ENCODE data around the gene SLC2A9.

DNA sequence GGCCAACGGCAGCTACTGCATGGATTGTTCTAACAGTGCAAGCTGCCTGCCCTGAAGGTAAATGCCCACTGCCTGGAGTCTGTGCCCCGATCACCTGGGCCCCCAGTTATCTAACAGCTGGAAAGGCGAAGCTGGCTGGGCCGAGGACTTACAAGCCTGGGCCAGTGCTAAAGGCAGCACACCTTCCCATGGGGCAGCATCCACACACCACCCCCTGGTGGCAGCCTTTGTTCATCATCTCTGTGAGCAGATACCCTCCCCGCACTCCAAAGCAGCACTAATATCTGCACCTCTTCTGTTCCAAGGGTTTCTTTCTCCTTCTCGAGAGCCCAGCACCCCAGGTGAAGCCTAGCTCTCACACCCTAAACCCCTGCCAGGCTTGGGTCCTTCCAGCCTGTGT is 7.6 kb downstream of the SLC2A9 start:
- peak; percentile 15 to 71 (median 44) for TF ChIP-seq CTCF (IDR thresholded peaks at IDR 0.05)
- no peak for TF ChIP-seq POLR2A (IDR thresholded peaks at IDR 0.05)
- no peak for TF ChIP-seq EP300 (IDR thresholded peaks at IDR 0.05)
- no peak for TF ChIP-seq POLR2AphosphoS5 (IDR thresholded peaks at IDR 0.05)
